B cell (primary cell): Measurements from ENCODE around the gene SLC7A9. TPM values are rescaled to one million over a fixed set of nuclear protein-coding genes. Genes with fewer than 3 reads are reported as not detected.

Source experiments
- ATAC-seq: fragments of 200-7000 bp; cut with Tn5 transposase; one replicate; pipeline ENCODE4 v1.10.0; 2021; ENCODE audit warnings: low read depth, mild to moderate bottlenecking, moderate number of reproducible peaks, moderate library complexity
- CTCF ChIA-PET: fragments of 350-600 bp; sonication (Branson Sonifier 250); formaldehyde crosslinking; loops from one replicate; lab custom pipeline; 2021; ENCODE audit warnings: antibody characterized with exemption, inconsistent platforms; lab: Charles Lee
- POLR2A ChIA-PET: fragments of 350-600 bp; sonication (Branson Sonifier 250); formaldehyde crosslinking; loops from one replicate; lab custom pipeline; 2021; ENCODE audit warnings: antibody characterized with exemption; lab: Charles Lee
- DNase-seq: peaks from one replicate; pipeline ENCODE4 v3.0.0; 2013
- H2AFZ ChIP-seq: 2 replicates; pipeline ENCODE4 v1.6.1; 2012; ENCODE audit warnings: mild to moderate bottlenecking, low read depth, low read length; ENCODE audit not compliant: insufficient read depth, poor library complexity, severe bottlenecking
- H3K27ac ChIP-seq, 2 donors: 1 replicate in 1 of 2; 2 replicates in 1 of 2; pipeline ENCODE4 v1.5.1; 2012 to 2013; ENCODE audit warnings: low read length in 2 of 2, mild to moderate bottlenecking in 2 of 2, moderate library complexity in 1 of 2
- H3K27me3 ChIP-seq, 4 experiments: fragments of 200-600 bp in 1 of 4; sonication (generic) in 1 of 4; replicated peaks in 1 of 4; 1 replicate in 2 of 4; 2 replicates in 2 of 4; pipeline versions ENCODE4 v1.6.1 to v1.7.0; 2013 to 2016; ENCODE audit warnings: low read length in 3 of 4, mild to moderate bottlenecking in 2 of 4, mixed read lengths in 1 of 4, moderate library complexity in 1 of 4; ENCODE audit not compliant: insufficient read depth in 4 of 4, control insufficient read depth in 3 of 4; ENCODE audit errors: control extremely low read depth in 1 of 4
- H3K36me3 ChIP-seq, 2 experiments: replicated peaks in 1 of 2; 1 replicate in 1 of 2; 2 replicates in 1 of 2; pipeline versions ENCODE4 v1.6.1 to v1.7.1; 2013; ENCODE audit warnings: low read length in 1 of 2; ENCODE audit not compliant: insufficient read depth in 2 of 2, control insufficient read depth in 1 of 2; ENCODE audit errors: control extremely low read depth in 1 of 2, extremely low read depth in 1 of 2
- H3K4me1 ChIP-seq, 2 donors: fragments of 200-600 bp in 1 of 2; sonication (generic) in 1 of 2; 1 replicate in 1 of 2; 2 replicates in 1 of 2; pipeline versions ENCODE4 v1.5.1 to v1.6.1; 2013 to 2017; ENCODE audit warnings: low read length in 2 of 2; ENCODE audit not compliant: control insufficient read depth in 2 of 2, insufficient read depth in 2 of 2
- H3K4me2 ChIP-seq: replicated peaks from 2 replicates; pipeline ENCODE3; 2012; ENCODE audit warnings: mild to moderate bottlenecking, low read depth, low read length; ENCODE audit not compliant: poor library complexity, severe bottlenecking
- H3K4me3 ChIP-seq, 5 experiments: fragments of 200-600 bp in 1 of 5; sonication (generic) in 1 of 5; 1 replicate in 3 of 5; 2 replicates in 2 of 5; pipeline versions ENCODE4 v1.5.1 to v1.7.0; 2011 to 2016; ENCODE audit warnings: low read length in 4 of 5, mild to moderate bottlenecking in 4 of 5, low read depth in 2 of 5, control low read depth in 1 of 5, moderate library complexity in 1 of 5; ENCODE audit not compliant: insufficient read depth in 1 of 5; ENCODE audit errors: control extremely low read depth in 1 of 5, extremely low read depth in 1 of 5
- H3K79me2 ChIP-seq: fragments of 200-600 bp; sonication (generic); one replicate; pipeline ENCODE4 v1.6.0; 2016; ENCODE audit warnings: low read length; ENCODE audit not compliant: control insufficient read depth, insufficient read depth
- H3K9ac ChIP-seq: fragments of 200-600 bp; sonication (generic); 2 replicates; pipeline ENCODE4 v1.6.1; 2017; ENCODE audit warnings: mild to moderate bottlenecking, low read length, moderate library complexity
- H3K9me3 ChIP-seq, 3 donors: one replicate each; pipeline versions ENCODE4 v1.6.1 to v1.7.1; 2013; ENCODE audit warnings: low read length in 2 of 3; ENCODE audit not compliant: control insufficient read depth in 2 of 3, insufficient read depth in 1 of 3; ENCODE audit errors: control extremely low read depth in 1 of 3
- H4K20me1 ChIP-seq: 2 replicates; pipeline ENCODE4 v1.6.0; 2012; ENCODE audit warnings: mild to moderate bottlenecking, low read length; ENCODE audit not compliant: insufficient read depth, control insufficient read depth, poor library complexity, severe bottlenecking
- H3K27ac Mint-ChIP-seq: one replicate; pipeline ENCODE4 v1.8.0; 2021; ENCODE audit warnings: mixed read lengths
- H3K27me3 Mint-ChIP-seq: one replicate; pipeline ENCODE4 v1.8.0; 2021; ENCODE audit warnings: mixed read lengths
- H3K4me1 Mint-ChIP-seq: one replicate; pipeline ENCODE4 v1.8.0; 2021; ENCODE audit warnings: mixed read lengths
- H3K4me3 Mint-ChIP-seq: one replicate; pipeline ENCODE4 v1.8.0; 2021; ENCODE audit warnings: mixed read lengths
- H3K9me3 Mint-ChIP-seq: one replicate; pipeline ENCODE4 v1.8.0; 2022; ENCODE audit warnings: mixed read lengths; ENCODE audit not compliant: insufficient read depth
- CTCF ChIP-seq: fragments of 200-600 bp; IDR thresholded peaks from one replicate; pipeline ENCODE4 v1.8.0; 2022; ENCODE audit warnings: antibody characterized with exemption, mild to moderate bottlenecking
- EZH2 ChIP-seq: IDR thresholded peaks from 2 replicates; pipeline ENCODE4 v1.6.1; 2012; ENCODE audit warnings: borderline replicate concordance, low read depth, mild to moderate bottlenecking, moderate library complexity, low read length; ENCODE audit not compliant: insufficient read depth, poor library complexity, severe bottlenecking
- WGBS: methylation state at CpG from one replicate; pipeline ENCODE4 v1.1.5; 2013; ENCODE audit warnings: missing lambda C conversion rate; ENCODE audit not compliant: insufficient coverage; 5-methylcytosine and 5-hydroxymethylcytosine counted together
- intact Hi-C: fragments of 100-400 bp; cut with micrococcal nuclease; formaldehyde crosslinking; loops from one replicate; pipeline ENCODE4 v1.10.0; 2022
- polyA plus RNA-seq: library from polyadenylated mRNA; depleted of rRNA; stranded (reverse); fragments of >200 nt; gene quantifications from 2 replicates; pipeline ENCODE4 v1.2.3, GENCODE V29; 2012
- total RNA-seq, 2 donors: library from RNA; stranded (reverse); fragments of 120-200 nt in 1 of 2; gene quantifications; 1 replicate in 1 of 2; 2 replicates in 1 of 2; pipeline versions ENCODE4 v1.2.3 to v1.2.4, GENCODE V29; 2013 to 2022

SLC7A9 gene
- total and polyA plus RNA-seq, 2 donors (not counting 1 experiment from before 2014, with no cell fraction given), result 0.19 to 0.62 TPM

GRCh38 chr19:32830231-32831014 is 39.1 kb downstream of the SLC7A9 start:
- no peak for TF ChIP-seq EZH2
- 89% methylated on average over 6 of the region's 8 CpGs for WGBS
- ChIA-PET CTCF (no interaction called here), POLR2A (no interaction called here)
- H3K36me3 ChIP-seq, result no peaks in the 10 kb centered on the region
- Mint-ChIP-seq H3K4me3 (no peak overlapping the region), H3K4me1 (no peaks in the 10 kb centered on the region), H3K27ac (no peak overlapping the region), H3K27me3 (no peaks in the 10 kb centered on the region), H3K9me3 (no peaks in the 10 kb centered on the region)
- H4K20me1 ChIP-seq, result no peaks in the 10 kb centered on the region
- no peak overlapping the region for H3K9ac ChIP-seq
- no peak for ATAC-seq
- no peak overlapping the region for H3K27ac ChIP-seq
- intact Hi-C loops, result no loop called here
- no peak overlapping the region for H3K4me2 ChIP-seq
- H3K27me3 ChIP-seq, result no peaks in the 10 kb centered on the region
- DNase-seq, result no peak
- no peak overlapping the region for H3K4me3 ChIP-seq
- no peak overlapping the region for H2AFZ ChIP-seq
- H3K79me2 ChIP-seq, result no peaks in the 10 kb centered on the region
- H3K4me1 ChIP-seq, result no peaks in the 10 kb centered on the region
- H3K9me3 ChIP-seq, result no peaks in the 10 kb centered on the region

DNA sequence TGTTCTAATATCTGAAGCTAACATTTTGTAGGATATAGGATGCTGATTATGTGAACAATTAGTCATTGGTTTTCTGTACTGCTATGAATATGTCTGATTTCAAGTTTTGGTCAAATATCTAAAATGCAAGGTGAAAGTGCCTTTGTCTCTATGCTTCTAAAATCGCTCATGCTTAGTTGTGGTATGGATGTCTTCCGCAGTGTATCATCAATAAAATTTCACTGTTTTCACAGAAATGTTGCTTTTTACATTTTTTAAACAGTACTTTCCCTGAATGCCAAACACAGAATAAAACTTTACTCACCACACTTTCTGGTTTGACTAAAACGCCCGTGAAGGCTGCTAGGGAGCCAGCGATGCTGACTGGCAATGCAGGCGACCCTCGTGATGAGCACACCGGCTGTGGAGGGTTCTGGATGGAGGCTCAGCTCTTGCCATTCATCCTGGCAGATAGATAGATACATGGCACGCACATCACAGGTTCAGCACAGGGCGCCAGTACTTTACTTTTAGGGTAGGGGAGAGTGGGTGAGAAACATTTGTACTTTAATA is 40.1 kb downstream of the SLC7A9 start:
- CTCF ChIA-PET, result interaction anchor here (0.6 kb wide), 1 partner anchor 96 kb away, joined by 3 read pairs; no protein-coding TSS in a partner anchor
- POLR2A ChIA-PET, result no interaction called here
- Histone ChIP-seq H3K27me3 (no peaks in the 10 kb centered on the region), H2AFZ (no peak overlapping the region), H3K36me3 (no peaks in the 10 kb centered on the region), H3K4me3 (no peak overlapping the region), H3K4me2 (no peak overlapping the region), H3K9me3 (peaks cover 0 to under 1% (median 0%) of the 10 kb centered on the region in 3 donors), H3K4me1 (no peaks in the 10 kb centered on the region), H3K9ac (no peak overlapping the region), H3K27ac (no peak overlapping the region), H3K79me2 (no peaks in the 10 kb centered on the region), H4K20me1 (no peaks in the 10 kb centered on the region)
- no peak for ATAC-seq
- Mint-ChIP-seq H3K4me1 (no peaks in the 10 kb centered on the region), H3K4me3 (no peak overlapping the region), H3K9me3 (no peaks in the 10 kb centered on the region), H3K27me3 (peaks cover 9% of the 10 kb centered on the region), H3K27ac (no peak overlapping the region)
- intact Hi-C loops, result no loop called here
- DNase-seq, result no peak
- TF ChIP-seq CTCF (no peak), EZH2 (no peak)
- 95% methylated on average over 6 of the region's 10 CpGs for WGBS
